ENCODE results near the gene UCKL1. TPM values are rescaled to one million over a fixed set of nuclear protein-coding genes. Genes with fewer than 3 reads are reported as not detected.

Gene UCKL1
- total RNA-seq, 1 donor from 2014 or later, result 130 TPM

GRCh38 chr20:63945921-63946920, 10.0 kb downstream of the UCKL1 start:
- no peak for DNase-seq
- H3K36me3 Mint-ChIP-seq (ENCODE audit: unreplicated experiment), result no peaks in the 10 kb centered on the region
- H3K4me1 Mint-ChIP-seq (ENCODE audit: low read depth, unreplicated experiment), result peaks cover 25% of the 10 kb centered on the region
- peak overlapping the region; percentile 4 for H3K27ac Mint-ChIP-seq (ENCODE audit: unreplicated experiment)
- TF ChIP-seq, protein P1, sequence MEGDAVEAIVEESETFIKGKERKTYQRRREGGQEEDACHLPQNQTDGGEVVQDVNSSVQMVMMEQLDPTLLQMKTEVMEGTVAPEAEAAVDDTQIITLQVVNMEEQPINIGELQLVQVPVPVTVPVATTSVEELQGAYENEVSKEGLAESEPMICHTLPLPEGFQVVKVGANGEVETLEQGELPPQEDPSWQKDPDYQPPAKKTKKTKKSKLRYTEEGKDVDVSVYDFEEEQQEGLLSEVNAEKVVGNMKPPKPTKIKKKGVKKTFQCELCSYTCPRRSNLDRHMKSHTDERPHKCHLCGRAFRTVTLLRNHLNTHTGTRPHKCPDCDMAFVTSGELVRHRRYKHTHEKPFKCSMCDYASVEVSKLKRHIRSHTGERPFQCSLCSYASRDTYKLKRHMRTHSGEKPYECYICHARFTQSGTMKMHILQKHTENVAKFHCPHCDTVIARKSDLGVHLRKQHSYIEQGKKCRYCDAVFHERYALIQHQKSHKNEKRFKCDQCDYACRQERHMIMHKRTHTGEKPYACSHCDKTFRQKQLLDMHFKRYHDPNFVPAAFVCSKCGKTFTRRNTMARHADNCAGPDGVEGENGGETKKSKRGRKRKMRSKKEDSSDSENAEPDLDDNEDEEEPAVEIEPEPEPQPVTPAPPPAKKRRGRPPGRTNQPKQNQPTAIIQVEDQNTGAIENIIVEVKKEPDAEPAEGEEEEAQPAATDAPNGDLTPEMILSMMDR (IDR thresholded peaks at IDR 0.05; ENCODE audit: partially characterized antibody, unreplicated experiment), result no peak
- H3K9me3 Mint-ChIP-seq (ENCODE audit: unreplicated experiment), result peaks cover 8% of the 10 kb centered on the region
- H3K4me3 Mint-ChIP-seq (ENCODE audit: unreplicated experiment), result no peak overlapping the region
- peaks cover 31% of the 10 kb centered on the region for H3K27me3 Mint-ChIP-seq (ENCODE audit: unreplicated experiment)

- no peak for DNase-seq
- Mint-ChIP-seq H3K36me3 (ENCODE audit: unreplicated experiment) (no peaks in the 10 kb centered on the region), H3K4me3 (ENCODE audit: unreplicated experiment) (no peak overlapping the region), H3K27me3 (ENCODE audit: unreplicated experiment) (peaks cover 31% of the 10 kb centered on the region), H3K4me1 (ENCODE audit: low read depth, unreplicated experiment) (peaks cover 25% of the 10 kb centered on the region), H3K9me3 (ENCODE audit: unreplicated experiment) (peaks cover 8% of the 10 kb centered on the region), H3K27ac (ENCODE audit: unreplicated experiment) (peak overlapping the region; percentile 28)
- TF ChIP-seq, protein P1 (IDR thresholded peaks at IDR 0.05; ENCODE audit: partially characterized antibody, unreplicated experiment), result no peak
These were observed 11.1 kb downstream of the UCKL1 start for GRCh38 chr20:63945031-63945658.

- H3K4me1 Mint-ChIP-seq (ENCODE audit: low read depth, unreplicated experiment), result peaks cover 17% of the 10 kb centered on the region
- peaks cover 5% of the 10 kb centered on the region for H3K9me3 Mint-ChIP-seq (ENCODE audit: unreplicated experiment)
- peaks cover 24% of the 10 kb centered on the region for H3K27me3 Mint-ChIP-seq (ENCODE audit: unreplicated experiment)
These were observed 11.9 kb downstream of the UCKL1 start for GRCh38 chr20:63944078-63944941.

DNA sequence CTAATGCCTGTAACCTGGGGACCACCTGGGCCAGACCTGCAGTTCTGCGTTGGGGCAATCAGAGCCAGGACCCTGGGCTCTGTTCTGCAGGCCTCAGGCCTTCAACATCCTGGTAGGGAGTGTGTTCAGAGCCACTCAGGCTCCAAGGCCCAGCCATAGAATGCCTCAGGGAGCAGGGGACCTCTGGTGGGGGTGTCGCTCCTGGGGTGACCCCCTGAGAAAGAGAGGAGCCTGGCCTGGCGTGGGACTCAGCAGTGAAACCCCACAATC, 12.5 kb downstream of the UCKL1 start:
- Mint-ChIP-seq H3K36me3 (ENCODE audit: unreplicated experiment) (no peaks in the 10 kb centered on the region), H3K9me3 (ENCODE audit: unreplicated experiment) (peaks cover 3% of the 10 kb centered on the region), H3K27me3 (ENCODE audit: unreplicated experiment) (peaks cover 19% of the 10 kb centered on the region), H3K27ac (ENCODE audit: unreplicated experiment) (no peak overlapping the region), H3K4me1 (ENCODE audit: low read depth, unreplicated experiment) (peaks cover 13% of the 10 kb centered on the region), H3K4me3 (ENCODE audit: unreplicated experiment) (no peak overlapping the region)
- TF ChIP-seq, protein P1 (IDR thresholded peaks at IDR 0.05; ENCODE audit: partially characterized antibody, unreplicated experiment), result no peak
- DNase-seq, result no peak

More at GRCh38 chr20:63944078-63944941, 11.9 kb downstream of the UCKL1 start:
- no peak for DNase-seq
- Mint-ChIP-seq H3K36me3 (ENCODE audit: unreplicated experiment) (no peaks in the 10 kb centered on the region), H3K27ac (ENCODE audit: unreplicated experiment) (no peak overlapping the region), H3K4me3 (ENCODE audit: unreplicated experiment) (no peak overlapping the region)
- TF ChIP-seq, protein P1 (IDR thresholded peaks at IDR 0.05; ENCODE audit: partially characterized antibody, unreplicated experiment), result no peak

Measured in glutamatergic neuron (in vitro differentiated cells).